SK-N-SH treated with all-trans-retinoic acid at 6 μM for 48 hours (cell line): Measurements from ENCODE around the gene IGFL2.

Source experiments
- ARNTL ChIP-seq: fragments of 450-650 bp; formaldehyde crosslinking; IDR thresholded peaks from 2 replicates; pipeline ENCODE4 v1.5.0; 2020; ENCODE audit warnings: low read depth, mild to moderate bottlenecking, moderate library complexity, borderline replicate concordance
- BACH2 ChIP-seq: fragments of 250-450 bp; sonication (Bioruptor Pico); IDR thresholded peaks from 2 replicates; pipeline ENCODE4 v1.9.0; 2021; ENCODE audit warnings: mild to moderate bottlenecking, borderline replicate concordance
- CSDC2 ChIP-seq: fragments of 250-450 bp; sonication (Bioruptor Pico); IDR thresholded peaks from 2 replicates; pipeline ENCODE4 v1.5.0; 2020; ENCODE audit warnings: mild to moderate bottlenecking, moderate library complexity
- GLIS3 ChIP-seq: fragments of 250-450 bp; sonication (Bioruptor Pico); IDR thresholded peaks from 2 replicates; pipeline ENCODE4 v1.5.0; 2020; ENCODE audit warnings: mild to moderate bottlenecking, moderate library complexity
- ISL1 ChIP-seq: fragments of 250-450 bp; sonication (Bioruptor Pico); IDR thresholded peaks from 2 replicates; pipeline ENCODE4 v2.1.2; 2022; ENCODE audit warnings: mild to moderate bottlenecking, moderate library complexity
- OSR1 ChIP-seq: fragments of 250-450 bp; sonication (Bioruptor Pico); IDR thresholded peaks from 2 replicates; pipeline ENCODE4 v1.8.0; 2022; ENCODE audit warnings: moderate library complexity, mild to moderate bottlenecking, inconsistent platforms
- RARB ChIP-seq: fragments of 250-450 bp; sonication (Bioruptor Pico); IDR thresholded peaks from 2 replicates; pipeline ENCODE4 v1.8.0; 2021; ENCODE audit warnings: mild to moderate bottlenecking, moderate library complexity
- ZFP3 ChIP-seq: fragments of 250-450 bp; sonication (Bioruptor Pico); IDR thresholded peaks from 2 replicates; pipeline ENCODE4 v1.5.0; 2020; ENCODE audit warnings: mild to moderate bottlenecking, moderate library complexity
- ZFP30 ChIP-seq: fragments of 450-650 bp; formaldehyde crosslinking; IDR thresholded peaks from 2 replicates; pipeline ENCODE4 v1.5.0; 2022; ENCODE audit warnings: mild to moderate bottlenecking, moderate library complexity
- ZNF8 ChIP-seq: fragments of 450-650 bp; formaldehyde crosslinking; IDR thresholded peaks from 2 replicates; pipeline ENCODE4 v1.5.0; 2020; ENCODE audit warnings: mild to moderate bottlenecking, moderate library complexity
- TF ChIP-seq, protein P1 (sequence below): fragments of 250-450 bp; sonication (Bioruptor Pico); IDR thresholded peaks from 2 replicates; pipeline ENCODE4 v1.5.0; 2020; ENCODE audit warnings: mild to moderate bottlenecking, moderate library complexity
- TF ChIP-seq, protein P2 (sequence below): fragments of 250-450 bp; sonication (Bioruptor Pico); IDR thresholded peaks from 2 replicates; pipeline ENCODE4 v1.8.0; 2020; ENCODE audit warnings: mild to moderate bottlenecking, moderate library complexity, borderline replicate concordance
- TF ChIP-seq, protein P3 (sequence below): fragments of 250-450 bp; sonication (Bioruptor Pico); IDR thresholded peaks from 2 replicates; pipeline ENCODE4 v1.5.1; 2020; ENCODE audit warnings: low read depth, mild to moderate bottlenecking, moderate library complexity
- TF ChIP-seq, protein P4 (sequence below): fragments of 250-450 bp; sonication (Bioruptor Pico); IDR thresholded peaks from 2 replicates; pipeline ENCODE4 v1.8.0; 2021; ENCODE audit warnings: low read depth, mild to moderate bottlenecking, moderate library complexity, borderline replicate concordance

DNA sequence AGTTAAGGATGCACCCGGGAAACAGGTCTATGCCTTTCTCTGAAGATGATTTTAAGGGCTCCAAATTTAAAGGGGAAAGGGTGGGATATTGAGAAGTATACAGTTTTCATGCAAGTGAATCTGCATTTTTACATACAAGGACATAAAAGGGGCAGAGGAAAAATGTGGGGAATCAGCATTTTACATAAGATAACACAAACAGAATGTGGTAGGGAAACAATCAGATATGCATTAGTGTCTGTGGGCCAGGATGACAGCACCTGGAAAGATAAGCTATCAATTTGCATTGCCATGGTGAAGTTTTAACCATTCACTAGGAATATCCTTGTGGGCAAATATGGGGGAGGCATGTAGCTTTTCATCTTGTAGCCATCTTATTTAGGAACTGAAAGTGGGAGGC lies 47.7 kb upstream of the IGFL2 start:
- TF ChIP-seq, protein P1, sequence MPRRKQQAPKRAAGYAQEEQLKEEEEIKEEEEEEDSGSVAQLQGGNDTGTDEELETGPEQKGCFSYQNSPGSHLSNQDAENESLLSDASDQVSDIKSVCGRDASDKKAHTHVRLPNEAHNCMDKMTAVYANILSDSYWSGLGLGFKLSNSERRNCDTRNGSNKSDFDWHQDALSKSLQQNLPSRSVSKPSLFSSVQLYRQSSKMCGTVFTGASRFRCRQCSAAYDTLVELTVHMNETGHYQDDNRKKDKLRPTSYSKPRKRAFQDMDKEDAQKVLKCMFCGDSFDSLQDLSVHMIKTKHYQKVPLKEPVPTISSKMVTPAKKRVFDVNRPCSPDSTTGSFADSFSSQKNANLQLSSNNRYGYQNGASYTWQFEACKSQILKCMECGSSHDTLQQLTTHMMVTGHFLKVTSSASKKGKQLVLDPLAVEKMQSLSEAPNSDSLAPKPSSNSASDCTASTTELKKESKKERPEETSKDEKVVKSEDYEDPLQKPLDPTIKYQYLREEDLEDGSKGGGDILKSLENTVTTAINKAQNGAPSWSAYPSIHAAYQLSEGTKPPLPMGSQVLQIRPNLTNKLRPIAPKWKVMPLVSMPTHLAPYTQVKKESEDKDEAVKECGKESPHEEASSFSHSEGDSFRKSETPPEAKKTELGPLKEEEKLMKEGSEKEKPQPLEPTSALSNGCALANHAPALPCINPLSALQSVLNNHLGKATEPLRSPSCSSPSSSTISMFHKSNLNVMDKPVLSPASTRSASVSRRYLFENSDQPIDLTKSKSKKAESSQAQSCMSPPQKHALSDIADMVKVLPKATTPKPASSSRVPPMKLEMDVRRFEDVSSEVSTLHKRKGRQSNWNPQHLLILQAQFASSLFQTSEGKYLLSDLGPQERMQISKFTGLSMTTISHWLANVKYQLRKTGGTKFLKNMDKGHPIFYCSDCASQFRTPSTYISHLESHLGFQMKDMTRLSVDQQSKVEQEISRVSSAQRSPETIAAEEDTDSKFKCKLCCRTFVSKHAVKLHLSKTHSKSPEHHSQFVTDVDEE (CRISPR knock-in tag) = no peak
- TF ChIP-seq, protein P2, sequence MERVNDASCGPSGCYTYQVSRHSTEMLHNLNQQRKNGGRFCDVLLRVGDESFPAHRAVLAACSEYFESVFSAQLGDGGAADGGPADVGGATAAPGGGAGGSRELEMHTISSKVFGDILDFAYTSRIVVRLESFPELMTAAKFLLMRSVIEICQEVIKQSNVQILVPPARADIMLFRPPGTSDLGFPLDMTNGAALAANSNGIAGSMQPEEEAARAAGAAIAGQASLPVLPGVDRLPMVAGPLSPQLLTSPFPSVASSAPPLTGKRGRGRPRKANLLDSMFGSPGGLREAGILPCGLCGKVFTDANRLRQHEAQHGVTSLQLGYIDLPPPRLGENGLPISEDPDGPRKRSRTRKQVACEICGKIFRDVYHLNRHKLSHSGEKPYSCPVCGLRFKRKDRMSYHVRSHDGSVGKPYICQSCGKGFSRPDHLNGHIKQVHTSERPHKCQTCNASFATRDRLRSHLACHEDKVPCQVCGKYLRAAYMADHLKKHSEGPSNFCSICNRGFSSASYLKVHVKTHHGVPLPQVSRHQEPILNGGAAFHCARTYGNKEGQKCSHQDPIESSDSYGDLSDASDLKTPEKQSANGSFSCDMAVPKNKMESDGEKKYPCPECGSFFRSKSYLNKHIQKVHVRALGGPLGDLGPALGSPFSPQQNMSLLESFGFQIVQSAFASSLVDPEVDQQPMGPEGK = no peak
- TF ChIP-seq CSDC2 = no peak
- no peak for TF ChIP-seq ARNTL (CRISPR knock-in tag)
- TF ChIP-seq, protein P3, sequence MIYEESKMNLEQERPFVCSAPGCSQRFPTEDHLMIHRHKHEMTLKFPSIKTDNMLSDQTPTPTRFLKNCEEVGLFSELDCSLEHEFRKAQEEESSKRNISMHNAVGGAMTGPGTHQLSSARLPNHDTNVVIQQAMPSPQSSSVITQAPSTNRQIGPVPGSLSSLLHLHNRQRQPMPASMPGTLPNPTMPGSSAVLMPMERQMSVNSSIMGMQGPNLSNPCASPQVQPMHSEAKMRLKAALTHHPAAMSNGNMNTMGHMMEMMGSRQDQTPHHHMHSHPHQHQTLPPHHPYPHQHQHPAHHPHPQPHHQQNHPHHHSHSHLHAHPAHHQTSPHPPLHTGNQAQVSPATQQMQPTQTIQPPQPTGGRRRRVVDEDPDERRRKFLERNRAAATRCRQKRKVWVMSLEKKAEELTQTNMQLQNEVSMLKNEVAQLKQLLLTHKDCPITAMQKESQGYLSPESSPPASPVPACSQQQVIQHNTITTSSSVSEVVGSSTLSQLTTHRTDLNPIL (CRISPR knock-in tag) = no peak
- no peak for TF ChIP-seq RARB (CRISPR knock-in tag)
- no peak for TF ChIP-seq ZNF8 (CRISPR knock-in tag)
- TF ChIP-seq, protein P4, sequence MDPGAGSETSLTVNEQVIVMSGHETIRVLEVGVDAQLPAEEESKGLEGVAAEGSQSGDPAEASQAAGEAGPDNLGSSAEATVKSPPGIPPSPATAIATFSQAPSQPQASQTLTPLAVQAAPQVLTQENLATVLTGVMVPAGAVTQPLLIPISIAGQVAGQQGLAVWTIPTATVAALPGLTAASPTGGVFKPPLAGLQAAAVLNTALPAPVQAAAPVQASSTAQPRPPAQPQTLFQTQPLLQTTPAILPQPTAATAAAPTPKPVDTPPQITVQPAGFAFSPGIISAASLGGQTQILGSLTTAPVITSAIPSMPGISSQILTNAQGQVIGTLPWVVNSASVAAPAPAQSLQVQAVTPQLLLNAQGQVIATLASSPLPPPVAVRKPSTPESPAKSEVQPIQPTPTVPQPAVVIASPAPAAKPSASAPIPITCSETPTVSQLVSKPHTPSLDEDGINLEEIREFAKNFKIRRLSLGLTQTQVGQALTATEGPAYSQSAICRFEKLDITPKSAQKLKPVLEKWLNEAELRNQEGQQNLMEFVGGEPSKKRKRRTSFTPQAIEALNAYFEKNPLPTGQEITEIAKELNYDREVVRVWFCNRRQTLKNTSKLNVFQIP (CRISPR knock-in tag) = no peak
- no peak for TF ChIP-seq OSR1 (CRISPR knock-in tag)
- TF ChIP-seq ZFP3 (CRISPR knock-in tag) = no peak
- no peak for TF ChIP-seq ZFP30 (CRISPR knock-in tag)
- no peak for TF ChIP-seq ISL1
- TF ChIP-seq GLIS3 (CRISPR knock-in tag) = no peak
- TF ChIP-seq BACH2 (CRISPR knock-in tag) = no peak
